ENCODE data around the gene RTP5. TPM values are rescaled to one million over a fixed set of nuclear protein-coding genes. Genes with fewer than 3 reads are reported as not detected.

RTP5 gene
- total RNA-seq, 1 experiment from 2014 or later, result not detected

DNA sequence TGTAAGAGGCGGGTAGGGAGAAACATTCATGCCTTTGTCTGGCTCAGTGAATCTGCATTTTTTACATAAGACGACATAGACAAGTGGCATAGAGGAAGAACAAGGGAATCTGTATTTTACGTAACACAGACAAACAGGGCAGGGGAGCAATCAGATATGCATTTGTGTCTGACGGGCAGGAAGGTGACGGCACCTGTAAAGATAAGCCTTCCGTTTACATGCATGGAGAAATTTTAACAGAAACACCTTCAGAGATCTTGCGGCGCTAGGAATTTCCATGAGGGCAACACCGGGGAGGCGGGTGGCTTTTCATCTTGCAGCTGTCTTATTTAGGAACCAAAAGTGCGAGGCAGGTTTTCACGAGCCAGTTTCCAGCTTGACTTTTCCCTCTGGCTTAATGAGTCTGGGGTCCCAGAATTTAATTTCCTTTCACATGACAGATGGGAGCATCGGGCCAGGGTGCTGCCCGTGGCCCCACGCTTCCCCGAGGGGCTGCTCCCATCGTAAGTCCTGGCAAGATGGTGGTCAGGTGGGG is 42.6 kb downstream of the RTP5 start:
- RAD21 ChIA-PET (ENCODE audit: low non-redundant PET in 1 of 2, low total read pairs in 2 of 2, uncharacterized antibody in 2 of 2, unreplicated experiment in 2 of 2), result no interaction called here
- no peak for ATAC-seq
- TF ChIP-seq SIN3A (IDR thresholded peaks at IDR 0.05; ENCODE audit: low read depth) (no peak), SP1 (IDR thresholded peaks at IDR 0.05; ENCODE audit: low read depth) (no peak), SRF (IDR thresholded peaks at IDR 0.05; ENCODE audit: low read depth) (no peak), EZH2 (IDR thresholded peaks at IDR 0.05) (no peak), EZH2phosphoT487 (IDR thresholded peaks at IDR 0.05; ENCODE audit: borderline replicate concordance) (no peak), ZNF274 (IDR thresholded peaks at IDR 0.05; ENCODE audit: low read depth, low read length) (no peak), ZFX (IDR thresholded peaks at IDR 0.05) (no peak), TCF7L2 (IDR thresholded peaks at IDR 0.05; ENCODE audit: borderline replicate concordance, extremely low read depth, insufficient read depth, insufficient read length) (no peak), YY1 (IDR thresholded peaks at IDR 0.05; ENCODE audit: extremely low read depth, insufficient replicate concordance, low read depth, low read length) (no peak), POLR2AphosphoS5 (IDR thresholded peaks at IDR 0.05; ENCODE audit: low read depth, low read length) (no peak), ELF1 (IDR thresholded peaks at IDR 0.05; ENCODE audit: borderline replicate concordance, low read depth) (no peak), EGR1 (IDR thresholded peaks at IDR 0.05; ENCODE audit: low read depth) (no peak)
- TF ChIP-seq, protein P1, sequence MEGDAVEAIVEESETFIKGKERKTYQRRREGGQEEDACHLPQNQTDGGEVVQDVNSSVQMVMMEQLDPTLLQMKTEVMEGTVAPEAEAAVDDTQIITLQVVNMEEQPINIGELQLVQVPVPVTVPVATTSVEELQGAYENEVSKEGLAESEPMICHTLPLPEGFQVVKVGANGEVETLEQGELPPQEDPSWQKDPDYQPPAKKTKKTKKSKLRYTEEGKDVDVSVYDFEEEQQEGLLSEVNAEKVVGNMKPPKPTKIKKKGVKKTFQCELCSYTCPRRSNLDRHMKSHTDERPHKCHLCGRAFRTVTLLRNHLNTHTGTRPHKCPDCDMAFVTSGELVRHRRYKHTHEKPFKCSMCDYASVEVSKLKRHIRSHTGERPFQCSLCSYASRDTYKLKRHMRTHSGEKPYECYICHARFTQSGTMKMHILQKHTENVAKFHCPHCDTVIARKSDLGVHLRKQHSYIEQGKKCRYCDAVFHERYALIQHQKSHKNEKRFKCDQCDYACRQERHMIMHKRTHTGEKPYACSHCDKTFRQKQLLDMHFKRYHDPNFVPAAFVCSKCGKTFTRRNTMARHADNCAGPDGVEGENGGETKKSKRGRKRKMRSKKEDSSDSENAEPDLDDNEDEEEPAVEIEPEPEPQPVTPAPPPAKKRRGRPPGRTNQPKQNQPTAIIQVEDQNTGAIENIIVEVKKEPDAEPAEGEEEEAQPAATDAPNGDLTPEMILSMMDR (IDR thresholded peaks at IDR 0.05 in 2 of 3, conservative IDR thresholded peaks at IDR 0.05 in 1 of 3; ENCODE audit: borderline replicate concordance in 1 of 3, insufficient read depth in 1 of 3, low read depth in 2 of 3, low read length in 2 of 3), result no peak
- TF ChIP-seq, protein P2, sequence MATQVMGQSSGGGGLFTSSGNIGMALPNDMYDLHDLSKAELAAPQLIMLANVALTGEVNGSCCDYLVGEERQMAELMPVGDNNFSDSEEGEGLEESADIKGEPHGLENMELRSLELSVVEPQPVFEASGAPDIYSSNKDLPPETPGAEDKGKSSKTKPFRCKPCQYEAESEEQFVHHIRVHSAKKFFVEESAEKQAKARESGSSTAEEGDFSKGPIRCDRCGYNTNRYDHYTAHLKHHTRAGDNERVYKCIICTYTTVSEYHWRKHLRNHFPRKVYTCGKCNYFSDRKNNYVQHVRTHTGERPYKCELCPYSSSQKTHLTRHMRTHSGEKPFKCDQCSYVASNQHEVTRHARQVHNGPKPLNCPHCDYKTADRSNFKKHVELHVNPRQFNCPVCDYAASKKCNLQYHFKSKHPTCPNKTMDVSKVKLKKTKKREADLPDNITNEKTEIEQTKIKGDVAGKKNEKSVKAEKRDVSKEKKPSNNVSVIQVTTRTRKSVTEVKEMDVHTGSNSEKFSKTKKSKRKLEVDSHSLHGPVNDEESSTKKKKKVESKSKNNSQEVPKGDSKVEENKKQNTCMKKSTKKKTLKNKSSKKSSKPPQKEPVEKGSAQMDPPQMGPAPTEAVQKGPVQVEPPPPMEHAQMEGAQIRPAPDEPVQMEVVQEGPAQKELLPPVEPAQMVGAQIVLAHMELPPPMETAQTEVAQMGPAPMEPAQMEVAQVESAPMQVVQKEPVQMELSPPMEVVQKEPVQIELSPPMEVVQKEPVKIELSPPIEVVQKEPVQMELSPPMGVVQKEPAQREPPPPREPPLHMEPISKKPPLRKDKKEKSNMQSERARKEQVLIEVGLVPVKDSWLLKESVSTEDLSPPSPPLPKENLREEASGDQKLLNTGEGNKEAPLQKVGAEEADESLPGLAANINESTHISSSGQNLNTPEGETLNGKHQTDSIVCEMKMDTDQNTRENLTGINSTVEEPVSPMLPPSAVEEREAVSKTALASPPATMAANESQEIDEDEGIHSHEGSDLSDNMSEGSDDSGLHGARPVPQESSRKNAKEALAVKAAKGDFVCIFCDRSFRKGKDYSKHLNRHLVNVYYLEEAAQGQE (IDR thresholded peaks at IDR 0.05; ENCODE audit: low read depth), result no peak
- no TSS peak for BruUV-seq (replicated peaks)
- Histone ChIP-seq H3K4me3 (replicated peaks in 1 of 2; ENCODE audit: low read depth in 1 of 2, low read length in 2 of 2) (no peak overlapping the region), H3K27ac (ENCODE audit: low read depth, low read length) (no peak overlapping the region), H3K4me2 (ENCODE audit: low read length) (no peak overlapping the region), H4K20me1 (ENCODE audit: insufficient read depth) (no peaks in the 10 kb centered on the region), H3K9me2 (ENCODE audit: insufficient read depth) (no peaks in the 10 kb centered on the region), H3K9me3 (ENCODE audit: control insufficient read depth in 1 of 2, insufficient read depth in 1 of 2, low read depth in 1 of 2, low read length in 2 of 2) (no peaks in the 10 kb centered on the region), H2AFZ (ENCODE audit: low read depth, low read length, poor library complexity, severe bottlenecking) (no peak overlapping the region), H3K27me3 (ENCODE audit: insufficient read depth, low read length) (no peaks in the 10 kb centered on the region), H3K9ac (ENCODE audit: low read length) (no peak overlapping the region), H3K79me2 (ENCODE audit: insufficient read depth, low read length) (no peaks in the 10 kb centered on the region), H3K4me1 (ENCODE audit: control insufficient read depth in 1 of 2, insufficient read depth in 2 of 2, low read length in 2 of 2) (no peaks in the 10 kb centered on the region), H3K36me3 (ENCODE audit: control insufficient read depth in 1 of 2, insufficient read depth in 2 of 2, low read length in 2 of 2) (no peaks in the 10 kb centered on the region)
- DNase-seq (ENCODE audit: low read depth, low spot score), result no peak
- CTCF ChIA-PET, result no interaction called here
- POLR2A ChIA-PET, result no interaction called here
- intact Hi-C loops (cut with micrococcal nuclease), result no loop called here

Data from HCT116 (cell line).